C4-2B (cell line): ENCODE results near the gene RGS18.

Source experiments
- ZFX ChIP-seq: fragments of 450-650 bp; IDR thresholded peaks from 2 replicates; pipeline ENCODE4 v1.6.1; 2017
- TF ChIP-seq, protein P1 (sequence below): fragments of 450-650 bp; conservative IDR thresholded peaks from 2 replicates; pipeline ENCODE4 v1.5.1; 2017; ENCODE audit warnings: mild to moderate bottlenecking

GRCh38 chr1:192170196-192170984 is 12.1 kb downstream of the RGS18 start:
- TF ChIP-seq, protein P1, sequence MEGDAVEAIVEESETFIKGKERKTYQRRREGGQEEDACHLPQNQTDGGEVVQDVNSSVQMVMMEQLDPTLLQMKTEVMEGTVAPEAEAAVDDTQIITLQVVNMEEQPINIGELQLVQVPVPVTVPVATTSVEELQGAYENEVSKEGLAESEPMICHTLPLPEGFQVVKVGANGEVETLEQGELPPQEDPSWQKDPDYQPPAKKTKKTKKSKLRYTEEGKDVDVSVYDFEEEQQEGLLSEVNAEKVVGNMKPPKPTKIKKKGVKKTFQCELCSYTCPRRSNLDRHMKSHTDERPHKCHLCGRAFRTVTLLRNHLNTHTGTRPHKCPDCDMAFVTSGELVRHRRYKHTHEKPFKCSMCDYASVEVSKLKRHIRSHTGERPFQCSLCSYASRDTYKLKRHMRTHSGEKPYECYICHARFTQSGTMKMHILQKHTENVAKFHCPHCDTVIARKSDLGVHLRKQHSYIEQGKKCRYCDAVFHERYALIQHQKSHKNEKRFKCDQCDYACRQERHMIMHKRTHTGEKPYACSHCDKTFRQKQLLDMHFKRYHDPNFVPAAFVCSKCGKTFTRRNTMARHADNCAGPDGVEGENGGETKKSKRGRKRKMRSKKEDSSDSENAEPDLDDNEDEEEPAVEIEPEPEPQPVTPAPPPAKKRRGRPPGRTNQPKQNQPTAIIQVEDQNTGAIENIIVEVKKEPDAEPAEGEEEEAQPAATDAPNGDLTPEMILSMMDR = no peak
- TF ChIP-seq ZFX = no peak
